ENCODE measurements around the gene KCNMA1.
"Not testable (repeated sequence)": the region's sequence is repeated elsewhere in the genome, so short reads cannot be mapped to it uniquely, and the experiment has no call there.

KCNMA1 gene

DNA sequence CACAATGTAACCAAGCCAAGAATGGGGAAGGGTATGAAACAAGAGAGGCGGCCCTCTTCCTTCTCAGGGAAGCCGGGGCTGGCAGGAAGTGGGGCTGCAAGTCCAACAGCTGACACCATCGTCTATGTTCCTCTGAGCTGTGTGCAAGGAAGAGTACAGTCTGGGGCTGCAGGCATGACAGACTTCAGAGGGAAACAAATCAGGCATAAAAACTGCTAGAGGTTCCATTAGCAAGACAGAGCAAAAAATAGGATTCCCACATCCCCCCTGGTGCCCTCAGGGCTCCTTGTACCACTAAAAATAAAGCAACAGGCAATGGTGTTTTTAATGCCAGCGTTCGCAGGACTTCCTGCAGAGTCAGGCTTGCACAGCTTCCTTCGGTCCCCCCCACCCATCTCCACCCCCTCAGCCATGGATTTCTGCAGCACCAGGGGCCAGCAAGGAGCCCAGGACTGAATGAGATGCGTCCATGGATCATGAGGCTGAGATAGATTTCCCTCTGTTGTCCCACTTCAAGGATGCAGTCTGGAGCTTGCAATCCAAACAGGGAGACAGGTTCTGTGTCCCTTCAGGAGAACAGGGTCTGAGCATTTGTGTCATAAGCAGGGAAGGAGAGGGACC, 34.6 kb downstream of the KCNMA1 start:
- no peak for DNase-seq

DNA sequence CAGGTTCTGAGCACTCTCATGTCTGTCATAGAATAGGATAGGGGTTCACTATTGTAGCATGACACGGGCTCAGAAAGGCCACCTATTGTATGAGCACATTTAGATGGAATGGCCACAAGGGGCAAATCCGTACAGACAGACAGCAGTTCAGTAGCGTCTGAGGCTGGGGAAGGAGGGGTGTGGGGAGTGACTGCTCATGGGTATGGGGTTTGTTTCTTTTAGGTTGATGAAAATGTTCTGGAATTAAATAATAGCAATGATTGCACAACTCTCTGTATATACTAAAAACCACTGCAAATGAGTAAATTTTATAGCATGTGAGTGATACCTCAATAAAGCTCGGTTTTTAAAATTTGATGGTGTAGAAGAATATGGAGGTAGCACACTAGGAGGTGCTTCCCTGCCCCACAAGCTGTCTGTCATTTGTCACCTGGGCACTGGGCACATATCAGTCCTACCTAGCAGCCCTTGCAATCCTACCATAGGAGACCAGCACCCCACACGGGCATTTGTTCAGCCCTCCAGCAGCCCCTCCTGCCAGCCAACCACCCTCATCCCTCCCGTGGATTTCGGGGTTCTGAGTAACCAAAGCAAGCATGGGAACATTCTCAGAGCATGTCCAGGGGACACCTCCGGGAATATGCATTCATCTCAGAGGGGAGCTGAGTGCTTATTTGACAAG, 35.2 kb downstream of the KCNMA1 start:
- DNase-seq: peak; percentile 62

DNA sequence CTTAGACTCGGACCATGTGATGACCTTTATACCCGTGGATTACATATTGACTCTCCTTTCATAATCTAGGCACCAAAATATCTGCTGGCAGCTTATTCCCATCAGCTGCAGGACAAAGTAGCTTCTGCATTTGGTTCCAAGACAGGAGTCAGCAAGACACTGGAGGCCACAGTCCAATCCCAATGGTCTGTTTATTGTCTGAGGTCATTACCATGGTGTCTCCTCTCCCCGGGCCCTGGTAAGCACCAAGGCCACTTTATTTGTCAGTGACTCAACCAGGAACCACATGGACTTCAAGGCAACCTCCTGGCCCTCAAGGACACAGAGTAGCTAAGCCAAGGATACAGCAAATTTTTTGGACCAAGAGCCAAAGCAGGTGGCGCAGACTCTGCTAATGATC, 36.1 kb downstream of the KCNMA1 start:
- no peak for DNase-seq

DNA sequence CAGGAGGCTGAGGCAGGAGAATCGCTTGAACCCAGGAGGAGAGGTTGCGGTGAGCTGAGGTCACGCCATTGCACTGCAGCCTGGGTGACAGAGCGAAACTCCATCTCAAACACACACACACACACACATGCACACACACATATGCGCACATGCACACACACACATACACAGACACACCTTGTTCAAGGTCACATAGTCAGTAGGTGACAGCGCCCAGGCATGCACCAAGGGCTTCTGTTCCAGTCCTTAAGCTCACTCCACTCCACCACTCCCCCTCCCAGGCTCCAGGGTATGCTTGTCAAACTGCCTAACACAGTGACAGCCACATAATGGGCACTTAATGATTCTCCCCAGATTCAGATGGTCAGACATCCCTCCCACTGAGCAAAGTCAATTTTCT, 37.0 kb downstream of the KCNMA1 start:
- no peak for DNase-seq

DNA sequence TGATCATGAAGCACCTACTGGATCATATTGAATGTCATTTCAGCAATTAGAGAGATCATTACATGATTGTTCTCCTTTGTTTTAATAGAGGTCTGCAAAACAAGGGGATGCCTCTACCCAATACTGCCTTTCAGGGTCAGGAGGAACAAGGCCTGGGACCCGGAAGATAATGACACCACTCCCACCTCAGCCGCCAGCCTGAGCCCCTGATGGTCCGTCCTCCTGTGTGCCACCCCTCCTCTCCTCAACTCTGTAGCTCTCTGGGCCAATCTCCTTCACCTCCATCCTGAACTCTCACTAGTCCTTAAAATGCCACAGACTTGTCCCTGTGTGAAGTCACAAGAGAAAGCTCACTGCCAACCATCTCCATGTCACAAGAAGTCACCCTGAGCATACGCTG, 38.0 kb downstream of the KCNMA1 start:
- no peak for DNase-seq

DNA sequence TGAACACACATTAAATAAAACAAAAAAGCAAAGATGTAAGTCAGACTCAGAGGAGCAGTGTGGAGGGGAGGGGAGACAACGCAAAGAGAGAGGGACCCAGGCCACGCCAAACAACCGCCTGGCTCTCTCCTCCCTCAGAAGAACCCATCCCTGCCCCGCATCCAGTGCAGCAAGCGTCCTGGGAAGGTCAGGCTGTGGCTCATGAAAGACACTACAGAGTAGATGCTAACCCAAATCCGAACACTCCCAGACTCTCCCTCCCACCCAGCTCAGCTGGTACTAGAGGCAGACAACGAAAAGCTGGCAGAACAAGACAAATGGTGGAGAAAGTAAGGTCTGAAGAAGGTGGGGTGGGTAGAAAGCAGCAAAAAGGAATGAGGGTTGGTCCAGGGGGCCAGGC, 39.0 kb downstream of the KCNMA1 start:
- no peak for DNase-seq

DNA sequence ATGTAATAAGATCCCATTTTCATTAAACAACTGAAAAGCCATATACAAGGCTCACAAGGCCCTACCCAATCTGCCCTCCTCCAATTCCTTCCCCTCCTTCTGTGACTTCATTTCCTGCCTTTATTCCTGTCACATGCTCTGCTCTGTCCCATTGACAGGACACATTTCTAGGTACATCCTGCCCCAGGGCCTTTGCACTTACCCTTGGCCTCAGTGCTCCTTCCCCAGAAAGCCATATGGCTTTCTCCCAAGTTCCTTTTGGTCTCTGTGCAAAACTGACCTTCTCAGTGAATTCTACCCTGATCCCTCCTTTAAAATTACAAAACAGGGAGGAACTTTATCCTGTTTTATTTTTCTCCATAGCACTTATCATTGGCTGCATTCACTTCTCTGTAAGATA, 40.0 kb downstream of the KCNMA1 start:
- no peak for DNase-seq

DNA sequence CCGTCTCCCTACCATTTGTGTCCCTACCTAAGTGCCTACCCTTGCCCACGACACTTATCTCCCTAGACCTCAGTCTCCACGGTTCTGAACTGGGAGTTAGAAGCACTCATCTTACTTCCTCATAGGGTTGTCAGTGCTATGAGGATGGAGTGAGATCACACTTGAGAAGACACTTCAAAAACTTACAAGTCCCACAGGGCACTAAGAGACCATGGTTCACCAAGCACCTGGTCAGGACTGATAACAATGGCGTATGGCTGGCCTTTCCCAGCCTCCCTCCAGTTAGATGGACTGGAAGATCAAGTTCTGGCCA, 43.2 kb downstream of the KCNMA1 start:
- DNase-seq: no peak

DNA sequence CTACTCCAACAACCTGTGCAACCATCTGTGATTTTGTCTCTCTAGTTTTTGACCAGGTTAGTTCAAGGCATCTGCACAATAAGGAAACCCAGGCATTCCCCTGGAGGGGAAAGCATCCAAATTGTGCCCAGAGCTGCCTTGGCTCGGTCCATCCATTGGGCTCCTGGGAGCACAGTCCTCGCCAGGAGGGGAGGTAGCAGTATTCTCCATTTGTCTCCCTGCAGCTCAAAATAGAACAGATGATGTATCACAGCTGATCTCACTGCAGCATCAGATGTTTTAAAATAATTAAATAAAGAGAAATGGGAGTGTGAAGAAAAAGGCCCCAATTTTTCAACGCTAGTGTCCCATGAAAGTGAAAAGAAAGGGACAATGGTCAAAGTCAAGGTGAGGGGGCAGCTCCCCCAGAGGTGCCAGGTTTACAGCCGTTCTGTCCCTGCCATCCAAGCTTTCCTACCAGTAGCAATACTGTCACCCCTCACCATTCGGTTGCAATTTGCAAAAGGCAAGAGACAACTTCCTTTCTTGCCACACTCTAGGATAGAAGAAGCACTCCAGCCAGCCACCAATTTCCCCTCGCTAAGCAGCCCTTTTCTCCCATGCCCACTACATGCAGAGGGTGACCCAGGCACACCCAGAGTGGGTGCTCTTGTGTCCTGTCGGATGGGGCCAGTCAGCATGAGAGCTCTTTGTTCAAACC, 43.7 kb downstream of the KCNMA1 start:
- DNase-seq: no peak

DNA sequence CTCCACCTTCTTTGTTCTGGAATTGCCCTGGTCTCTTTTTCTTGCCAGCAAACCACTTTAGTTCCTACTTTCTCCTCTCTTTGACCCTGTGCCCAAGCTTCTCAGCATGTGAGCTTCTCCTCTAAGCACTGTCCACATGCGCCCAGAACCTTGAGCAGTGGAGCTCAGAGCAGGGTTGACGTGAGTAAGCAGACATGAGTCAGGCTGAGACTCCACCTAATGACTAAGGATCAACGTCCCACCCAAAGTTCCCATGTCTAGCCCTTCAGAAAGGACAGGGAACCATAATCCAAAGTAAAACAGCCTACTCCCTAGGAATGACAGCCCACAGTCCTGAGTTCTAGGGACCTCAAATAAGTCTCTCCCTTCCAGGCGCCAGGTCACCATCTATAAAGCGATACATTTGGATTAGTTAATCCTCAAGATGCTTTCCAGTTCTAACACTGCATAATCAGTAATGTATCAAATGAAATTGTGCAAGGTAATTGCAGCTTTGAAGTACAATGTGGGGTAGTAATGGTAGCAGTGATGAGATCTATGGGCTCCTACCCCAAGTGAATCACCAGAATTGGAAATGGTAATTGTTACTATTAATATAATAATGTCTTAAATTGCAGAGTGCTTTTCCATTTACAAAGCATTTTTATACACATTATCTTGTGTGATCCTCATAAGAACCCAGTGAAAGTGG, 44.5 kb downstream of the KCNMA1 start:
- peak; percentile 90 for DNase-seq

DNA sequence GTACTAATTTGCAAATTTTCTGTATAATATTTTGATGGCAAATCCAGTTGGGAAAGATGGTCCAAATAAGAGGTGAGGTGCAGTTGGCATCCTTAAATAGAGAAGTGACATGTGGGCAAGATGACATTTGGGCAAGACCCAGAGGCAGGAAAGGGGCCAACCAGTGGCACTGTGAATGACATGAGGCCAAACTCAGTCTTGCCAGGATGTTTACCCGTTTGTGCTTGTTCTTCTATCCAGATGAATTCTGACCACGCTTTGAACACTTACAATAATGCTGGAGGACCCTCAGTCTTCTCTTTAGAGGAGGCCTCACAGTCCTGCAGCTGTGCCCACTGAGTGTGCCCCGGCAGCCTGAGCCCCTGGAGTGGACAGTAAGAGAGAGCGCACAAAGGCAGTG, 45.1 kb downstream of the KCNMA1 start:
- no peak for DNase-seq

DNA sequence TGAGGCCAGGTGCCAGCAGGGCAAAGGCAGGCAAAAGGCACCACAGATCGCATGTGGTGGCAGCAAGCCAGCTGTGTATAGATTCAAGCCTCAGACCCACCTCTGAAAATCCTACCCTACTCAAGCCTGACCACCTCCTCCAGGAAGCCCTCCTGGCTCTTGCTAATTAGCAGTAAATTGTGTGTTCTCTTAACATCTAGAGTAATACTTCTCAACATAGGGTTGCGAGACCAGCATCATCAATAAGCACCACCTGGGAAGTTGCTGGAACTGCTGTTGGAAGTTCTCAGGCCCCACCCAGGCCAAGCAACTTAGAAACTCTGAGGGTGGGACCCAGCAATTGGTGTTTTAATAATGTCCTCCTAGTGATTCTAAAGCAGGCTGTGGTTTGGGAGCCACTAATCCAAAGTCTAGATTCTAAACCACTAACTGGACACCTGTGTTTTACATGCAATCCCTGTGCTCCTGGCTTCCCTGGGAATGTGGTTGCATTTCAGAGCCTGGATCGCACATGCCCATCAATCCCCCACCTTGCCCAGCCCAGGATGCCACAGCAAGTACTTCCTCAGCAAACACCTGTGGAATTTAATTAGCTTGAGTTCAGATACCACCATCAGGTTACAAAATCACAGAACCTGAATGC, 46.2 kb downstream of the KCNMA1 start:
- DNase-seq: no peak

DNA sequence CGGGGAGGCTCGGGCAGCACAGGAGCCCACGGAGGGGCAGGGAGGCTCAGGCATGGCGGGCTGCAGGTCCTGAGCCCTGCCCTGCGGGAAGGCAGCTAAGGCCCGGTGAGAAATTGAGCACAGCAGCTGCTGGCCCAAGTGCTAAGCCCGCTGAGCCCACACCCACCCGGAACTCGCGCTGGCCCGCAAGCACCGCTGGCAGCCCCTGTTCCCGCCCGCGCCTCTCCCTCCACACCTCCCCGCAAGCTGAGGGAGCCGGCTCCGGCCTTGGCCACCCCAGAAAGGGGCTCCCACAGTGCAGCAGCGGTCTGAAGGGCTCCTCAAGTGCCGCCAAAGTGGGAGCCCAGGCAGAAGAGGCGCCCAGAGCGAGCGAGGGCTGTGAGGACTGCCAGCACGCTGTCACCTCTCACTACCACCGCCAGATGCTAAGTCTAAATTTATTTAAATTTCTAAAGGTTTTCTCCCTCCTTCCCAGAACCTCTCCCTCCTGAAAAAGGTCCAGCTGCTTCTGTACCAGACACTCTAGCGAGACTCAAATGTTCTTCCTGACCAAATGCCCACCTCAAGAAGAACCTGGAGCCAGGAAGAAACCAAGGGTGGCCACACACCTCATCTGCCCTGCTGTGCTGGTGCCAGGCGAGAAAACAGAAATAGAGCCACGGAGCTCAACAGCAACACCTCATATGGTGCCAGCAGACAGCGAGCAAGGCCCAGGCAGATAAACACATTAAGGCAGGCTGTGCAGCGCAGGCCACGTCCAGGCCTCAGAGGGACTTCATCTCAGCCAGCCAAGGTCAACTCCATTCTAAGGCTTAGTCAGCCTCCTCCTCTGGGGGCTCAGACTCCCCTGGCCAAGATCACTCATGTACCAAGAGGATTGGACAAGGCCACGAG, 47.0 kb downstream of the KCNMA1 start:
- DNase-seq: no peak

DNA sequence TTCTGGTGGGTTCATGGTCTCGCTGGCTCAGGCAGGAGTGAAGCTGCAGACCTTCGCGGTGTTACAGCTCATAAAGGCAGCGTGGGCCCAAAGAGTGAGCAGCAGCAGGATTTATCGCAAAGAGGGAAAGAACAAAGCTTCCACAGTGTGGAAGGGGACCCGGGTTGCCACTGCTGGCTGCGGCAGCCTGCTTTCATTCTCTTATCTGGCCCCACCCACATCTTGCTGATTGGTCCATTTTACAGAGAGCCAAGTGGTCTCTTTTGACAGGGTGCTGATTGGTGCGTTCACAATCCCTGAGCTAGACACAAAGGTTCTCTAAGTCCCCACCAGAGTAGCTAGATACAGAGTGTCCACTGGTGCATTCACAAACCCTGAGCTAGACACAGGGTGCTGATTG, 47.9 kb downstream of the KCNMA1 start:
- DNase-seq: not testable (repeated sequence)

DNA sequence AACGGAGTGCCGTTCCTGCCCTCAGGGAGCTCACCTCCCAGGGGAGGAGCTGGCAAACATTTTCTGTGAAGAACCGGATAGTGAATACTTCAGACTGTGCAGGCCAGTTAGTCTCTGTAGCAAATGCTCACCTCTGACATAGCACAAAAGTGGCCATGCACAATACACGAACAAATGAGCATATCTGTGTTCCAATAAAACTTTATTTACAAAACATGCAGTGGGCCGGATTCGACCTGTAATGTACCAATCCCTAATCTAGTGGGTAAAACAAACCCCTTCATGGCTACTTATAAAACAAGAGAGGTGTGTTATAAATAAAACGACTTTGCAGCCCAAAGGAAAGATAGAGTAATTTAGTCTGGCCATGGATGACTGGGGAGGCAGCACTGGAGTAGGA, 48.7 kb downstream of the KCNMA1 start:
- no peak for DNase-seq

DNA sequence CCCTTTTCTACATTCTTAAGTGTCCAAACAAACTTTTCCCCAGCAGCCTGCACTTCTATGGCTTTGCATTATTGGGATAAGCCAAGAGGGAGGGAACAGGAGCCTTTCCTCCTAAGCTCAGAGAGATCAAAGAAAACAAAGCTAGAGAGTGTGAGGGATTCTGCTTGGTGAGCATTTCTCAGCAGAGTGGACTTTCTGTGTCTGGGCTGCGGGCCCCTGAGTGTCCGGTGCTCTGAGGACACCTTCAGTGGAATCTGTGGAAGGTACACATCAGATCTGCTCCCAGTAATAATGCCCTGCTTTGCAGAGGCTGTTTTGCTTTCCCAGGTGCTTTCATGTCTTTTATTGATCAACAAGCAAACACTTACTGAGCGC, 50.2 kb downstream of the KCNMA1 start:
- no peak for DNase-seq

DNA sequence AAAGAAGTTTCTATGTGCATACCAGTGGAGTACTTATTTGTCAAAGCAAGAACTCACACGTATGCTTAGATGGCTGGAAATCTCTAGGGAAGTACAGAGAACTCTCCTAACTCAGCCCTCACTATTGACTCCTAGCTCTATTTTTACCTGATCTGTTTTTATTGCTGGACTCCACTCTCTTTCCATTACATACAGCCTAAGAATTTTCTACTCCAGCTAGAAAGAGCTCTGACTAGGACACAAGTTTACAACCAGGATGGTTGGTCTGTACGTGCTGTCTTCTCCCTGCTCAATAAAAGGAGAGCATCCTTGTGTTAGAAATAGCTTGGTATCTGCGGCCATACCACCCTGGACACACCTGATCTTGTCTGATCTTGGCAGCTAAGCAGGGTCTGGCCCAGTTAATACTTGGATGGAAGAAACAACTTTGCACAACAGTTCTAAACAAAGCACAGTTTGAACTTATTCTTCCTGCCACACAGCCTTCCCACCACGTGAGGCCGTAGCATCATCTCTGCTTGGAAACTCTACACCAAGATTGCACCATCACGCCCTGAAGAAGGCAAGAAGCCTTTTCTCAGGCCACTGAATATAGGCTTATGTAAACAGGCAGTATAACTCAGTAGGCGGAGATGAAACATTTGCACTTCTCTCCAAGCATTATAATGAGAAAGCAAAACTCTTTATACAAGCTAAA, 50.7 kb downstream of the KCNMA1 start:
- peak; percentile 91 for DNase-seq

DNA sequence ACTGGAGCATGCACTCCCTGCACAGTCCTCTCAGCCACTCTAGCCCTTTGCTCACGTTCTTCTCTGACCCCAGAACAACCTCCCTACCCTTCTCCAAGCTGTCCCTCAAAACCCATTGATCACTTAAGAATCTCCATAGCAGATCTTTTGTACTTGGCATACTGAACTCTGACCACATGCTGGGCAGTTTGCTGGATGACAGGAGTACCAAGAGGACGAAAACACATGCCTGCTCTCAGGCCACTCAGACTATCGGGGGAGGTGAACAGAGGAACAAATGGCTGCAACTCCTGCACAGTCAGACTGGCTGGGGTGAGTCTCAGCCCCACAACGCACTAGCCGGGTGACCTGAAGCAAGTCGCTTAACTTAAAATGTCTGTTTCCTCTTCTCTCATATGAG, 52.7 kb downstream of the KCNMA1 start:
- DNase-seq: no peak

DNA sequence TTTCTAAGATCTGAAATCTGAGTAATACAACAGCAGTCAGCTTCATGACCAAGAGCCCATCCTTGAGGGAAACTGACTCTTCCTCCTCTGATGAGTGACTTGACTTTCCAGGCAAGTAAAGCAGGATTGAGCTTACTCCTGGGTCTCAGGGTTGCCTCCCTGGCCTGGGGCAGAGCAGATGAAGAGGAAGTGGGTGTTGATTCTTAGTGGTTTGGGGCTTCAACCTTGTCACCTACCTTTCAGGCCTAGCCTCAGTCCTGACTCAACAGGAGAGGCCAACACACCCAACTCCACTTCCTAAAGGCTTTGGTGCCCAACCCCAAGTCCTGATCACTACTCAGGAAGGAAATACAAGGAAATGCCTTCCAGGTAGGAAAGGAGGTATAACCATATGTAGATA, 54.1 kb downstream of the KCNMA1 start:
- no peak for DNase-seq

DNA sequence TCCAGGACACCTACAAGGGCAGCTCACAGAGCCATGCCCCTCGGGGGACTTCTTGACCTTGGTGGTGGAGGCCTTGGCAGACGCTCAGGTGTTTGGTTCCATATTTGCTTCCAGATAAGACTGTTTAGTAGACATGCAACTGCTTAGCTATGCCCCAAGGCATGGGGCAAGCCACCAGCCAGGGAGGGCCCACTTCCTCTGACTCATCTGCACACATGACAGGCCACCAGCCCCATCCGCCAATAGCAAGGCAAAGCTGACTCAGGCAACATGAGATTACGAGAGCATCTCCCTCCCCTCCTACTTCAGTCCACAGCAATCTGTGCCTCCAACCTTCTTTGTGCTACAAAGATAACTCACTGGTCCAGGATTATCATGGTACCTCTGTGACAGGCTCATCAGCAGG, 54.9 kb downstream of the KCNMA1 start:
- peak; percentile 66 for DNase-seq

DNA sequence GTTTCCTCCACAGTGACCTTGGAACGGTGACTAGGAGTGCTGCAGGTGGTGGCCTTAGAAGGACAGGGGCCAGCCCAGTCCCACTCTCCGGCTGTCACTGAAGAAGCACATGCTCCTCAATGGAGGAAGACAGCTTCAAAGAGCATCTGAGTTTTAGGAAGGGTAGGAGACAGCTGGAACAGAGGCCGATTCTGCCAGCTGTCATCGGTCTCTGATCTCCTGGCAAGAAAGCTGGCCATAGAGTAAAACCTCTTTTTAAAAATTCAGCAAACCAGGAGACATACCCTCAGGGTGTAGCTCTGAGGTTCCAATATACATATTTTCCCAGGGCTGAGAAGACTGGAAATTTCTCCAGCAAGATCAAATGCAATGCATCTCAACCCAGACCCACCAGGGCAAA, 55.9 kb downstream of the KCNMA1 start:
- no peak for DNase-seq

DNA sequence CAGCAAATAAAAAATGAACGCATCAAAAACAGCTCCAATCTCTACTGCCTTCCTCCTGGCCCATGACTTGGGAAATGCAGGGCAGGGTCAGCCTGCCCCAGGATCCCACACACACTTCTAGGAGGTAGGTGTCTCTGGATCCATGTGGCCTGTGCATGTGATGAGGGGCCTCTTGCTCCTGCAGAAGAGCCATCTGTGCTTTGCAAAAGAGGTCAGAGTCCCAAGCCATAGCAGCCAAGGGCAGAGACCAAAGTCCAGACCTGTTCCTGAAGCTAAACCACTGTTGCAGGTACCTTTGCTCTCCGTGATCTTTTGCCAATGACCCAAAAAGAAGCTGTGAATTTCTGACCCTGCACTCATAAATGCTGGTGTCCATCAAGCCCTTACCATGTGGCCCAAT, 57.1 kb downstream of the KCNMA1 start:
- no peak for DNase-seq
